Osteocyte (in vitro differentiated cells): ENCODE measurements around the gene CFAP77. TPM values are rescaled to one million over a fixed set of nuclear protein-coding genes. Genes with fewer than 3 reads are reported as not detected.

Experiments used
- DNase-seq: peaks from one replicate; pipeline ENCODE4 v3.0.0; 2021; ENCODE audit warnings: mixed read lengths; ENCODE audit not compliant: unreplicated experiment; ENCODE audit errors: extremely low spot score
- H3K27ac Mint-ChIP-seq: one replicate; pipeline ENCODE4 v1.8.0; 2021; ENCODE audit warnings: mild to moderate bottlenecking, mixed read lengths; ENCODE audit not compliant: unreplicated experiment
- H3K27me3 Mint-ChIP-seq: one replicate; pipeline ENCODE4 v1.8.0; 2021; ENCODE audit warnings: mixed read lengths; ENCODE audit not compliant: unreplicated experiment
- H3K36me3 Mint-ChIP-seq: one replicate; pipeline ENCODE4 v1.8.0; 2021; ENCODE audit warnings: mixed read lengths; ENCODE audit not compliant: unreplicated experiment
- H3K4me1 Mint-ChIP-seq: one replicate; pipeline ENCODE4 v1.8.0; 2021; ENCODE audit warnings: mixed read lengths; ENCODE audit not compliant: unreplicated experiment
- H3K4me3 Mint-ChIP-seq: one replicate; pipeline ENCODE4 v1.8.0; 2021; ENCODE audit warnings: mild to moderate bottlenecking, moderate library complexity, mixed read lengths; ENCODE audit not compliant: unreplicated experiment
- H3K9me3 Mint-ChIP-seq: one replicate; pipeline ENCODE4 v1.8.0; 2021; ENCODE audit warnings: mixed read lengths; ENCODE audit not compliant: unreplicated experiment
- CTCF ChIP-seq: fragments of 200-600 bp; sonication (generic); IDR thresholded peaks from 2 replicates; pipeline ENCODE4 v1.5.0; 2021; ENCODE audit warnings: antibody characterized with exemption, mild to moderate bottlenecking, moderate library complexity
- total RNA-seq: library from RNA; stranded (reverse); gene quantifications from 2 replicates; pipeline ENCODE4 v1.2.1, GENCODE V29; 2021

The CFAP77 gene
- total RNA-seq, 1 donor from 2014 or later: 0.48 TPM

GRCh38 chr9:132588501-132589147 lies 178.6 kb downstream of the CFAP77 start:
- no peak overlapping the region for H3K27ac Mint-ChIP-seq
- H3K9me3 Mint-ChIP-seq: no peaks in the 10 kb centered on the region
- H3K4me1 Mint-ChIP-seq: peaks cover 9% of the 10 kb centered on the region
- peaks cover 10% of the 10 kb centered on the region for H3K36me3 Mint-ChIP-seq
- DNase-seq: no peak
- peaks cover 74% of the 10 kb centered on the region for H3K27me3 Mint-ChIP-seq
- no peak for TF ChIP-seq CTCF
- no peak overlapping the region for H3K4me3 Mint-ChIP-seq

- no peak for TF ChIP-seq CTCF
- peak overlapping the region; percentile 18 for H3K4me3 Mint-ChIP-seq
- H3K9me3 Mint-ChIP-seq: no peaks in the 10 kb centered on the region
- H3K27me3 Mint-ChIP-seq: peaks cover 68% of the 10 kb centered on the region
- H3K36me3 Mint-ChIP-seq: peaks cover 14% of the 10 kb centered on the region
- peaks cover 9% of the 10 kb centered on the region for H3K4me1 Mint-ChIP-seq
- no peak overlapping the region for H3K27ac Mint-ChIP-seq
- no peak for DNase-seq
Observed at GRCh38 chr9:132589148-132590036, 179.4 kb downstream of the CFAP77 start.

- Mint-ChIP-seq H3K36me3 (peaks cover 20% of the 10 kb centered on the region), H3K27me3 (peaks cover 62% of the 10 kb centered on the region), H3K4me1 (peaks cover 9% of the 10 kb centered on the region), H3K27ac (no peak overlapping the region), H3K9me3 (no peaks in the 10 kb centered on the region), H3K4me3 (no peak overlapping the region)
- TF ChIP-seq CTCF: no peak
- DNase-seq: no peak
Observed at GRCh38 chr9:132590037-132590317, 180.0 kb downstream of the CFAP77 start.

- Mint-ChIP-seq H3K4me1 (peaks cover 9% of the 10 kb centered on the region), H3K27ac (no peak overlapping the region), H3K9me3 (no peaks in the 10 kb centered on the region), H3K27me3 (peaks cover 56% of the 10 kb centered on the region), H3K36me3 (peaks cover 21% of the 10 kb centered on the region), H3K4me3 (no peak overlapping the region)
- DNase-seq: no peak
- no peak for TF ChIP-seq CTCF
Observed at GRCh38 chr9:132590318-132591182, 180.5 kb downstream of the CFAP77 start.
